ENCODE data around the gene PPM1N. TPM values are rescaled to one million over a fixed set of nuclear protein-coding genes. Genes with fewer than 3 reads are reported as not detected.
A peak's percentile ranks its signal among the peaks of the same experiment; 100 is the strongest.

PPM1N gene
- total and polyA plus RNA-seq, 3 donors from 2014 or later: 1.9 to 3.4 (median 2.3) TPM

DNA sequence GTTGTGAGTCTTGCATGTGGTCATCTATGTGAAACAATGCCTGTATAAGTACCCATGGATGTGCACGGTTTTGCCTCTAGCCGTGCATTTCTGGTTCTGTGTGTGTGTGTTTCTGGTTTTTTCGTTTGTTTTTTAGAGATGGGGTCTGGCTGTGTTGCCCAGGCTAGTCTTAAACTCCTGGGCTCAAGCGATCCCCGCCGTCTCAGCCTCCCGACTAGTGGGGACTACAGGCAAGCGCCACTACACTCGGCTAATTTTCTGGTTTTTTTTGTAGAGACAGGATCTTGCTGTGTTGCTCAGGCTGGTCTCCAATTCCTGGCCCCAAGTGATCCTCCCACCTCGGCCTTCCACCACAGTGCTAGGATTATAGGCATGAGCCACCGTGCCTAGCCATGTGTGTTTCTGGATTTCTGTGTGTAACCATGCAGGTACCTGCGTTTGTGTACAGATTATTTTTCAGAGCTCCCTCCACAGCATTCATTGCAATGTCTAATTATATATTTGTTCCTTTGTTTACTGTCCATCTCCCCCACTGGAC lies 46.3 kb upstream of the PPM1N start:
- no peak overlapping the region for H3K27ac ChIP-seq
- intact Hi-C loops (cut with DNase I; ENCODE audit: low total_unique reads): no loop called here
- no peaks in the 10 kb centered on the region for H3K9me3 ChIP-seq
- no peaks in the 10 kb centered on the region for H3K36me3 ChIP-seq (ENCODE audit: low read depth, missing control alignments)
- no peak for TF ChIP-seq POLR2A (IDR thresholded peaks at IDR 0.05)
- TF ChIP-seq, protein P1, sequence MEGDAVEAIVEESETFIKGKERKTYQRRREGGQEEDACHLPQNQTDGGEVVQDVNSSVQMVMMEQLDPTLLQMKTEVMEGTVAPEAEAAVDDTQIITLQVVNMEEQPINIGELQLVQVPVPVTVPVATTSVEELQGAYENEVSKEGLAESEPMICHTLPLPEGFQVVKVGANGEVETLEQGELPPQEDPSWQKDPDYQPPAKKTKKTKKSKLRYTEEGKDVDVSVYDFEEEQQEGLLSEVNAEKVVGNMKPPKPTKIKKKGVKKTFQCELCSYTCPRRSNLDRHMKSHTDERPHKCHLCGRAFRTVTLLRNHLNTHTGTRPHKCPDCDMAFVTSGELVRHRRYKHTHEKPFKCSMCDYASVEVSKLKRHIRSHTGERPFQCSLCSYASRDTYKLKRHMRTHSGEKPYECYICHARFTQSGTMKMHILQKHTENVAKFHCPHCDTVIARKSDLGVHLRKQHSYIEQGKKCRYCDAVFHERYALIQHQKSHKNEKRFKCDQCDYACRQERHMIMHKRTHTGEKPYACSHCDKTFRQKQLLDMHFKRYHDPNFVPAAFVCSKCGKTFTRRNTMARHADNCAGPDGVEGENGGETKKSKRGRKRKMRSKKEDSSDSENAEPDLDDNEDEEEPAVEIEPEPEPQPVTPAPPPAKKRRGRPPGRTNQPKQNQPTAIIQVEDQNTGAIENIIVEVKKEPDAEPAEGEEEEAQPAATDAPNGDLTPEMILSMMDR (IDR thresholded peaks at IDR 0.05): no peak
- no peak overlapping the region for H3K4me3 ChIP-seq
- peaks cover 16% of the 10 kb centered on the region for H3K4me1 ChIP-seq
- 66 to 72% methylated on average over 9 to 12 of the region's 12 CpGs for WGBS, 2 donors
- no peaks in the 10 kb centered on the region for H3K27me3 ChIP-seq
- DNase-seq: no peak

DNA sequence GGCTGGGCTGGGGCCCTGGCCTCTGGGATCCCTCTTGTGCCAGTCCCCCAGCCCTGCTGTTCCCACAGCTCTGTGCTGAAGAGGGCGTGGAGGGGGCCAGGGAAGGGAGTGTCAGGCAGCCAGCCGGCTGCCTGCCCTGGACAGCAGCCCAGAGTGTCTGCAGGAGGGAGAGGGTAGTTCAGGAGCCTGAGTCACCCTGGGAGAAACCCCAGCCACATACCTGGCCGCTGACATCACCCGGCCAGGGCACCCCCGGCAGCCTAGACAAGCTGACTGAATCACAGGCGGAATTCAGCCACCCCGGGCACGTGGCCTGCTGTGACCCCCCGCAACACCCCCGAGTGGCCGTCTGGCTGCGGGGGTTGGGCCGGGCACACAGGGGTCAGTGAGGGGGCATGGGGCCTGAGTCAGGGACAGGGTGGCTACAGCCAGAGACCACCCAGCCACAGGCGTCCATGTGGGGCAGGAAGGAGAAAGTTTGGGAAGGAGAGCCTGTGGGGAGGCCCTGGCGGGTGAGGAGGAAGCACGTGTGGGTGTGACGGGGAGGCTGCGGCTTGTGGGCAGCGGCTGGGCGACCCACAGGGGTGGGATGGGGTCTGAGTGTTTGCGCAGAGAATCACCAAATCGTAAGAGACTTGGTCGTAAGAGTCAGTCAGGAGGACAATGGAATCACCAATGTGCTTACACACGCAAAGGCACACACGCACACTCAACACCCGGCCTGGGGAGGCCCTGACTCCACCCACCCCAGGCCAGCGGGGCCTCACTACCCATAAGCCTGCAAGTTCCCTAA lies 42.3 kb upstream of the PPM1N start:
- Histone ChIP-seq H3K36me3 (ENCODE audit: low read depth, missing control alignments) (no peaks in the 10 kb centered on the region), H3K27me3 (no peaks in the 10 kb centered on the region), H3K4me3 (no peak overlapping the region), H3K9me3 (no peaks in the 10 kb centered on the region), H3K27ac (peak overlapping the region in 1 of 2 donors; percentile 11), H3K4me1 (peaks cover 16% of the 10 kb centered on the region)
- intact Hi-C loops (cut with DNase I; ENCODE audit: low total_unique reads): no loop called here
- TF ChIP-seq POLR2A (IDR thresholded peaks at IDR 0.05): no peak
- TF ChIP-seq, protein P1 (IDR thresholded peaks at IDR 0.05): no peak
- 46 to 58% methylated on average over 22 to 24 of the region's 27 CpGs for WGBS, 2 donors
- DNase-seq: peak; percentile 81

DNA sequence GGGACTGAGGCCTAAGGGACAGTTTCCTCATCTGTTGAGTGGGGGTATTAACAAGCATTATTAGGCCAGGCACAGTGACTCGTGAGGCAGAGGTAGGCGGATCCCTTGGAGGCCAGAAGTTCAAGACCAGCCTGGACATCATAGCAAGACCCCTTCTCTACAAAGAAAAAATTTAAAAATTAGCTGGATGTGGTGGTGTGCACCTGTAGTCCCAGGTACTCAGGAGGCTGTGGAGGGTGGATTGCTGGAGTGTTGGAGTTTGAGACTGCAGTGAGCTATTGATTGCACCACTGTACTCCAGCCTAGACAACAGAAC lies 41.8 kb upstream of the PPM1N start:
- Histone ChIP-seq H3K4me3 (no peak overlapping the region), H3K36me3 (ENCODE audit: low read depth, missing control alignments) (no peaks in the 10 kb centered on the region), H3K27ac (no peak overlapping the region), H3K9me3 (no peaks in the 10 kb centered on the region), H3K4me1 (peaks cover 12% of the 10 kb centered on the region), H3K27me3 (no peaks in the 10 kb centered on the region)
- 53 to 66% methylated on average over 2 of the region's 2 CpGs for WGBS, 2 donors
- TF ChIP-seq, protein P1 (IDR thresholded peaks at IDR 0.05): no peak
- TF ChIP-seq POLR2A (IDR thresholded peaks at IDR 0.05): no peak
- no peak for DNase-seq
- intact Hi-C loops (cut with DNase I; ENCODE audit: low total_unique reads): no loop called here

DNA sequence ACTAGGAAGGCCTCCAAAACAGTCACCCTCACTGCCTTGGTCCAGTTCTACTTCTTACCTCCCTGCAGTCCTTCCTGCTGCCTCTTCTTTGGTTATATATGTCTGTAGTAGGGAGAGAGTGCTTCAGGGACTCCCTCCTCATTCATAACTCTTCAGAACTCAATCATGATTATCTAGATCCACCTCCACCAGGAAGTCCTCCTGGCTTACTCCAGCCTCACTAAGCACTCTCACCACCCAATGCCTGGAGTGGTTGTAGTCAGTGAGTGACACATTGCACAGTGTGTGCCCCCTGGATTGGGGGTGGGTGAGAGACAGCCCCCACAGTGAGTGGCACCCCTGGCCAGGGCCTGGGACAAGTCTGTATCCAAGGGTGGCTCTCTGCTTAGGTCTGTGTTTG lies 40.5 kb upstream of the PPM1N start:
- TF ChIP-seq POLR2A (IDR thresholded peaks at IDR 0.05): no peak
- TF ChIP-seq, protein P1 (IDR thresholded peaks at IDR 0.05): no peak
- H3K27me3 ChIP-seq: no peaks in the 10 kb centered on the region
- H3K9me3 ChIP-seq: no peaks in the 10 kb centered on the region
- H3K4me1 ChIP-seq: peaks cover 10% of the 10 kb centered on the region
- no peak for DNase-seq
- H3K36me3 ChIP-seq (ENCODE audit: low read depth, missing control alignments): no peaks in the 10 kb centered on the region
- H3K4me3 ChIP-seq: no peak overlapping the region
- no peak overlapping the region for H3K27ac ChIP-seq
- intact Hi-C loops (cut with DNase I; ENCODE audit: low total_unique reads): no loop called here

Measured in testis (tissue), 3 donors.